Measurements from ENCODE around the gene SUGP2. TPM values are rescaled to one million over a fixed set of nuclear protein-coding genes. Genes with fewer than 3 reads are reported as not detected.

SUGP2 gene
- polyA plus RNA-seq, 3 donors: 69.2 to 74.4 (median 71.5) TPM

- DNase-seq (ENCODE audit: low read depth in 3 of 3, low spot score in 2 of 3): peak; percentile 70 to 81 (median 74)
These were observed 37.5 kb downstream of the SUGP2 start for GRCh38 chr19:18995804-18996241.

DNA sequence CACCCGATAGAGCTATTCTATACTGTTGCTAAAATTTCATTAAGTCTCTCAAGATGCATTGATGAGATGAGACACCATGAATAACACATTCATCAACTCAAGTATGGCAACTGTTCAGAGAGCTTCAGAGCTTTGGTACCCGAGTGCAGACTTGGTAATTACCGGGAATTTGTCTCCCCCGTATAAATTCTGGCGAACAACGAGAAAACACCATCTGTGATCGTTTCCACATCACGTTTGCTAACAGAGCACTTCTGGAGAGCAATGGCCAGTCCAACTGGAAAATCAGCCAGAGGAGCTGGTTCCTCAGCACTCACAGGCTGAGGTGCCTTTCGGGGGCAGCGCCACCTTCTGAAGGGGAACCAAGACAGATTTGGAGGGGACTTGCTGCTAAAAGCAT is 40.2 kb downstream of the SUGP2 start:
- no peak for DNase-seq (ENCODE audit: low read depth in 3 of 3, low spot score in 2 of 3)

DNA sequence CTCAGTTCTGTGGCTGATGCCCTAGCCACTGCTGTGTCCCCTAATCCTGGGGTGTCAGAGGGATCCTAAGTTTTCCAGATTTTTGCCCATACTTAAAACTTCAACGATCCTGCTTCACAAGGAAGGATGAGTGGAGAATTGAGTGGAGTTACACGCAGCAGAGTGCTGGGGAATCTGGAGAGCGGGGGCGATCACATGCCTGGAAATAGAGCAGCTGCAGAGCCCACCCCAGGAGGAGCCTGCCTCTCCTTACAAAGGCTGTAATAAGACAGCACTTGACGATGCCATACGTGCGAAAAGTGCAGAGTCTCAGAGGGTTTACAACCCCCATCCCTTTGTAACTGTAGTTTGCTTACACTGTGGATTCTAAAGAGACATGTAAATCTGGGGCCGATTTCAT is 40.6 kb downstream of the SUGP2 start:
- no peak for DNase-seq (ENCODE audit: low read depth in 3 of 3, low spot score in 2 of 3)

GRCh38 chr19:18991468-18991867 is 41.8 kb downstream of the SUGP2 start:
- DNase-seq (ENCODE audit: low read depth in 3 of 3, low spot score in 2 of 3): no peak

- DNase-seq (ENCODE audit: low read depth in 3 of 3, low spot score in 2 of 3): no peak
These were observed 42.3 kb downstream of the SUGP2 start for GRCh38 chr19:18991006-18991405.

DNA sequence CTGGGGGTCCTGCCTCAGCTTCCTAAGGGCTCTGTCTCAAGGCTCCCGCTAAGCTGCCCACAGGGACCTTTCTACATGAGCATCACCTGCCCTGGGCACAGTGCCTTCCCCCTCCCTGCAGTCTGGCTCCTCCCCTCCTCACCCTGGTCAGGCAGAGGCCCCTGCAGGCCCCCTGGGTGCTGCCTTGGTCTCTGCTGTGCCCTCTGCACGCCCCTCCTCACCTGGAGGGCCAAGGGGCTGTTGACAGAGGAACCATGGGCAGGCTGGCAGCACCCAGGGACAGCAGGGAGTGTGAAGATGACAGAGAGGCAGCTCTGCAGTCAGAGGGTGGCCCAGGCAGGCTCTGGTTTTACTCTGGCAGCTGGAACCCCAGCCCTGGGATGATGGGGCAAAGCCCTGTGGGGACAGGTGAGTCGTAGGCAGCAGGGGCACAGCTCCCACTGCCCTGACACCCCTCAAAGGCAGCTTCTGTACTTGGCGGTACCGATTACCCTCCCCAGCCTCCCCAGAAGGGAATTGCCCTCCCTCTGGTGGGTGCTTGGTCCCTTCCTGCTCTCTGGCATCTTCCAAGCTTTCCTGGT is 43.1 kb downstream of the SUGP2 start:
- DNase-seq (ENCODE audit: low read depth in 3 of 3, low spot score in 2 of 3): no peak

DNA sequence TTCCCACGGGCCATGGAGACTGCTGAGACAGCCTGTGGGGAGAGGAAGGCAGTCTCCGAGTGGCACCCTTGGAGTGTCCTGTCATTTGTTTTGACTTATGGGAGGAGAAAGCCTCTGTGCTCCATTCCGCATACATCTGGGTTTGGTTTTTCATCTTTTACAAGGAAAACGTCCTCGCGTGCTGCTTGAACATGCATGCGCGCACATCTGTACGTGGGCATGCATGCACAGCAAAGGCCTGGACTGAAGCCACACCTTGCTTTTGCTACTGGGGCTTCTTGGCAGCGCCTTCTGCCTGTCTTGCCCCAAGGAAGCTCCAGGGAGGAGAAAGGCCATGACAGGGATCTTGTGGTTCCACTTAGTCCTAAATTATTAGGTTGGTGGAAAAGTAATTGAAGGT is 44.0 kb downstream of the SUGP2 start:
- no peak for DNase-seq (ENCODE audit: low read depth in 3 of 3, low spot score in 2 of 3)

- no peak for DNase-seq (ENCODE audit: low read depth in 3 of 3, low spot score in 2 of 3)
These were observed 45.9 kb downstream of the SUGP2 start for GRCh38 chr19:18987456-18987855.

- DNase-seq (ENCODE audit: low read depth in 3 of 3, low spot score in 2 of 3): no peak
These were observed 48.1 kb downstream of the SUGP2 start for GRCh38 chr19:18985257-18985656.

DNA sequence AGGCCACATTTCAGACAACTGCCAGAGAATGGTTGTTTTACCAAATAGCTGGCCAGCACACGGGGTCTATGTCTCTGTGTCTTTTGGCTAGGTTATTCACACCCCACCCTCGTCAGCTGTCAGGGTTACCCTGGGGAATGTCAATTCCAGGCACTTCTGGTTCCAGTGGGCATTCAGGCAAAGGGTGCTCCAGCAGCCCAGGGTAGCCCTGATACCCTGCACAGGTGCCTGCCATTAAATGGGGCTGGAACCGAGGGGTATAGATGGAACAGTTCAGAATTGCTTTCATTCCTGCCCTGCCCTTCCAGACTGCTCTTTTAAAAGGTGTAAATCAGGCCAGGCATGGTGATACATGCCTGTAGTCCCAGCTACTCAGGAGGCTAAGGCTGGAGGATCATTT is 49.1 kb downstream of the SUGP2 start:
- DNase-seq (ENCODE audit: low read depth in 3 of 3, low spot score in 2 of 3): no peak

DNA sequence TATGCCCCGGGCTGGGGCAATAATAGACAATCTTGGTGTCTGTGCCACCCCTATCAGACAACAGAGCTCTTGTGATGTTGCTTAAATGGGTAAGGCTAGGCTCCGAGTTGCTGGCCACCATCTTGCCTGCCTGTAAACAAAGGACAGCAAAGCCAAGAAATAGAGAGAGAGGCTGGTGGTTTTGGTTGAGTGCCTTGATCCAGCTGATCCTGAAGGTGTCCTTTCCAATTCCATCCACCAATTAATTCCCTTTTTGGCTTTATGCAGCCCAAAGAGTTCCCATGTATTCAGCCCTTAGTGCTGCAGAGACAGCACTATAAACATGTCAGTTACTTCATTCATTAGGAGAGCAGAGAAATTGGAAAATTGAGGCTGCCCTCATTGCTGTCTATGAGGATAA is 50.6 kb downstream of the SUGP2 start:
- no peak for DNase-seq (ENCODE audit: low read depth in 3 of 3, low spot score in 2 of 3)

DNA sequence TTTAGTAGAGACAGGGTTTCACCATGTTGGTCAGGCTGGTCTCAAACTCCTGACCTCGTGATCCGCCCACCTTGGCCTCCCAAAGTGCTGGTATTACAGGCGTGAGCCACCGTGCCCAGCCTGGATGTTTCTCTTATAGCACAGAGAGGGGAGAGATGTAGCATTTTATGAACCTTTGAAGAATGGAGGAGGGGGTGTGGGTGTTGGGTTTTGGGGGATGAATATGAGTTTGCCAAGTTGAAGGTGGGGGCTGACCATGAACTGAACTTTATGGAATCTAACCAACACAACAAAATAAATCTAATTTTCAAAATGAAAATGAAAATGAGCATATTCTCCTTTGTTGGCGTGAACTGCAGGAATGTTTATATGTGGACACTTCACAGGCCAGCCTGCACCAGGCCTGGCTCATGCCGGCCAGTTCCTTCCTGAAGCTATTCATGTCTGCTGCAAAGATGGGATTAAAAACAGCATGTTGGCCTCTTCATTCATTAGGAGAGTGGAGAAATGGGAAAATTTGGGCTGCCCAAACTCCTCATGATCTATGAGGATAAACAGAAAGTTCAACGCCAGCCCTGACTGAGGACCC is 52.8 kb downstream of the SUGP2 start:
- DNase-seq (ENCODE audit: low read depth in 3 of 3, low spot score in 2 of 3): no peak

DNA sequence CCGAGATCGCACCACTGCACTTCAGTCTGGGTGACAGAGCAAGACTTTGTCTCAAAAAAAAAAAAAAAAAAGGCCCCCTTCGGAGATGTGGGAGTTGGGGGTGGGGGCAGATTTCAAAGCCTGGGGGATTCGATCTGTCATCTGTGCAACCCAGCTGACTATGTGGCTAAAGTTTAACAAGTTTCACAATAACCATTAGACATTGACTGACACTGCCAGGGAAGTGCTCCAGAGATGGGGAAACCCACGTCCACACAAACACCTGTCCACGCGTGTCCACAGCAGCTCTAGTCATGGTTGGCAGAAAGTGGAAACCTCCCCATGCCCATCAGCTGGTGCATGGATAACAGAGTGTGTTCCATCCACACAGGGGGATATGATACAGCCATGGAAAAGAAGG is 54.7 kb downstream of the SUGP2 start:
- DNase-seq (ENCODE audit: low read depth in 3 of 3, low spot score in 2 of 3): no peak

GRCh38 chr19:18975869-18976268 is 57.4 kb downstream of the SUGP2 start:
- DNase-seq (ENCODE audit: low read depth in 3 of 3, low spot score in 2 of 3): no peak

DNA sequence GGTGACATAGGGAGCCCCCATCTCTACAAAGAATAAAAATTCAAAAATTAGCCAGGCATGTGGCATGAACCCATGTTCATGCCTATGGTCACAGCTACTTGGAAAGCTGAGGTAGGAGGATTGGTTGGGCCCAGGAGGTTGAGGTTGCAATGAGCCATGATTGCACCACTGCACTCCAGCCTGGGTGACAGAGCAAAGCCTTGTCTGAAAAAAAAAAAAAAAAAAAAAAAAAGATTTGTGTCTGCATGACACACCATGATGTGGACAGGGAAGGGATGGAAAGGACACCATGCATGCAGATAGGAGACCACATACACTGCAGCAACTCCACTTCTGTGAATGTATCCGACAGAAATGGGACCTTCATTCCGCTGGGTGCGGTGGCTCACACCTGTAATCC is 58.3 kb downstream of the SUGP2 start:
- DNase-seq (ENCODE audit: low read depth in 3 of 3, low spot score in 2 of 3): no peak

- DNase-seq (ENCODE audit: low read depth in 3 of 3, low spot score in 2 of 3): no peak
These were observed 60.5 kb downstream of the SUGP2 start for GRCh38 chr19:18972851-18973250.

DNA sequence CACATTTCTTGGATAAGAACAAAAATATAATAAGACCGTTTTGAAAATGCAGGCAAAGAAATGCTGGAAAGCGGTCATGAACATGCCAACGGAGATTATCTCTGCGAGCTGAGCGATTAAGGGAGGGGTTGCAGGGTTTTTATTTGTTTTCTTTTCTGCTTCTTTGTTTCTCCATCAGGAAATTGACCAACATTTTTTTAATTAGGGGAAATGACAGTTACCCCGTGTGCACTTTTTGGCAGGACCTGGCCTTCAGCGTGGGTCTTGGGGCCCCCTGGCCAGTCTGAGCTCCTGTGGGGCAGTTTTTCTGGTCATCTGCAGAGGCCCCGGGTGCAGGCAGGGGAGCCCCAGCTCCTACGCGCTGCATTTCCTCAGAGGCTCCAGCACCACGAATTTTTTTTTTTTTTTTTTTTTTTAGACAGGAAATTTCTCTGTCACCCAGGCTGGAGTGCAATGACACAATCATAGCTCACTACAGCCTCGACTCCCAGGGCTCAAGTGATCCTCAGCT is 61.0 kb downstream of the SUGP2 start:
- no peak for DNase-seq (ENCODE audit: low read depth in 3 of 3, low spot score in 2 of 3)

DNA sequence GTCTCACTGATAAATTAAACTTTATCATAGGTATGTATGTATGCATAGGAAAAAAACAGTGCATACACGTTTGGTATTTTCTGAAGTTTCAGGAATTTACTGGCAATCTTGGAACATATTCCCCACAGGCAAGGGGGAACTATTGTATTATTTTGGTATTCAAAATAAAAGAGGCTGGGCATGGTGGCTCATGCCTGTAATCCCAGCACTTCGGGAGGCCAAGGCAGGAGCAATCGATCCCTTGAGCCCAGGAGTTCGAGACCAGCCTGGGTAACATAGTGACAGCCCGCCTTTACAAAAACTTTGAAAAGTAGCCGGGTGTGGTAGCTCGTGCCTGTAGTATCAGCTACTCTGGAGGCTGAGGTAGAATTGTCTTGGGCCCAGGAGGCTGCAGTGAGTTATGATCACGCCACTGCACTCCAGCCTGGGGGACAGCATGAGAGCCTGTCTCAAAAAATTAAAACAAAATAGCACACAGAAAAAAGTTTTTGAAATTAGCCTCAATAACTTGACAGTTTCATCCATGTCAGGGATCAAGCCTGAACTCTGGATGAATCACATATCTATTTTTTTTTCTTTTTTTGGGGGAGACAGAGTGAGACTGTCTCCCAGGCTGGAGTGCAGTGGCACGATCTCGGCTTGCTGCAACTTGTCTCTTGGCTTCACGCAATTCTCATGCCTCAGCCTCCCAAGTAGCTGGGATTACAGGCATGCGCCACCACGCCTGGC is 63.2 kb downstream of the SUGP2 start:
- no peak for DNase-seq (ENCODE audit: low read depth in 3 of 3, low spot score in 2 of 3)

GRCh38 chr19:18967358-18968146 is 65.8 kb downstream of the SUGP2 start:
- DNase-seq (ENCODE audit: low read depth in 3 of 3, low spot score in 2 of 3): peak in 2 of 3 donors; percentile 41 to 59

DNA sequence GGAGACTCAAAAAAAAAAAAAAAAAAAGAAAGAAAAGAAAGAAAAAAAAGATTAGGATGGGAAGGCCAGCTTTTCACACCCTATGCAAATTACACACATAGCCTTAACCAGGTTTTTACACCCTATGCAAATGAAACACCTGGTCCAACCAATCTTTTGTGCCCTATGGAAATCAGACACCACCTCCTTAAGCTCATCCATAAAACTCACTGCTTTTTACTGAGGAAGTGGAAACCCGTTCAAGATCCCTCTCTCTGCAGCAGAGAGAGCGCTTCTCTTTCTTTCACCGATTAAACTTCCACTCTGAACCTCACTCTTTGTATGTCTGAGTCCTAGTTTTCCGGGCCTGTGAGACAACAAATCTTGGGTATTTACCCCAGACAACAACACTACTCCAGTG is 67.0 kb downstream of the SUGP2 start:
- DNase-seq (ENCODE audit: low read depth in 3 of 3, low spot score in 2 of 3): no peak

DNA sequence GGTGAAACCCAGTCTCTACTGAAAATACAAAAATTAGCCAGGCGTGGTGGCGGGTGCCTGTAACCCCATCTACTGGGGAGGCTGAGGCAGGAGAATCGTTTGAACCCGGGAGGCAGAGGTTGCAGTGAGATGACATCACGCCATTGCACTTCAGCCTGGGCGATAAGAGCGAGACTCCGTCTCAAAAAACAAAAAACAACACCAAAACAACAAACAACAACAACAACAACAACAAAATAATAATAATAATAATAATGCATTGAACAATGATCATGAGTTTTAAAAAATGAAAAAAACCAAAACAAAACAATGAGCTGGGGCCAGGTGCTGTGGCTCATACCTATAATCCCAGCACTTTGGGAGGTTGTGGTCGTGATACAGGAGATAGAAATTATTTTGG is 69.2 kb downstream of the SUGP2 start:
- DNase-seq (ENCODE audit: low read depth in 3 of 3, low spot score in 2 of 3): no peak

Data from right renal cortex interstitium (tissue), 3 donors.